H1 (cell line): Measurements from ENCODE around the gene FLNC.

Experiments
- EP300 ChIP-seq, 2 experiments: IDR thresholded peaks; 1 replicate in 1 of 2; 2 replicates in 1 of 2; pipeline ENCODE4 v1.6.1; 2011 to 2012; ENCODE audit warnings: low read depth in 2 of 2, low read length in 2 of 2, mild to moderate bottlenecking in 2 of 2, borderline replicate concordance in 1 of 2, inconsistent platforms in 1 of 2, moderate library complexity in 1 of 2
- FOSL1 ChIP-seq: IDR thresholded peaks from 2 replicates; pipeline ENCODE4 v1.6.1; 2011; ENCODE audit warnings: mild to moderate bottlenecking, low read depth, low read length, moderate library complexity; ENCODE audit not compliant: insufficient read depth
- RFX5 ChIP-seq: IDR thresholded peaks from 2 replicates; pipeline ENCODE4 v1.6.1; 2011; ENCODE audit warnings: low read depth, low read length, improper control_type of control experiment, borderline replicate concordance
- TF ChIP-seq, protein P1 (sequence below), 3 experiments: IDR thresholded peaks; 1 replicate in 2 of 3; 2 replicates in 1 of 3; pipeline versions ENCODE4 v1.5.1 to v1.6.1; 2011; ENCODE audit warnings: low read length in 3 of 3, mild to moderate bottlenecking in 3 of 3, inconsistent platforms in 2 of 3, low read depth in 1 of 3, moderate library complexity in 1 of 3; ENCODE audit not compliant: insufficient read depth in 1 of 3; ENCODE audit errors: control extremely low read depth in 1 of 3

DNA sequence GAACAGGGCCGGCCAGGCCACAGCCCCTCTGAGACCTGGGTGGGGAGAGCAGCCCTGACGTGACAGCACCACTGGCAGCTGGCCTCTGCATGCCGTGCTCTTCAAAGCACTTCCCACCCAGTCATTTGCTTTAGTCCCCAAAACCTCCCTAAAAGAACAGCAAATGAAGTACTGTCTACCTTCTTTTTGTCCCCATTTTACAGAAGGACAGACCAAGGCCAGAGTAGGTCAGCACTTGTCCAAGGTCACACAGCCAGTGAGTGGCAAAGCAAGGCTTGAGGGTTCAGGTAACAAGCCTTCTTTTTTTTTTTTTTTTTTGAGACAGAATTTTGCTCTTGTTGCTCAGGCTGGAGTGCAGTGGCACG, 47.5 kb downstream of the FLNC start:
- TF ChIP-seq, protein P1, sequence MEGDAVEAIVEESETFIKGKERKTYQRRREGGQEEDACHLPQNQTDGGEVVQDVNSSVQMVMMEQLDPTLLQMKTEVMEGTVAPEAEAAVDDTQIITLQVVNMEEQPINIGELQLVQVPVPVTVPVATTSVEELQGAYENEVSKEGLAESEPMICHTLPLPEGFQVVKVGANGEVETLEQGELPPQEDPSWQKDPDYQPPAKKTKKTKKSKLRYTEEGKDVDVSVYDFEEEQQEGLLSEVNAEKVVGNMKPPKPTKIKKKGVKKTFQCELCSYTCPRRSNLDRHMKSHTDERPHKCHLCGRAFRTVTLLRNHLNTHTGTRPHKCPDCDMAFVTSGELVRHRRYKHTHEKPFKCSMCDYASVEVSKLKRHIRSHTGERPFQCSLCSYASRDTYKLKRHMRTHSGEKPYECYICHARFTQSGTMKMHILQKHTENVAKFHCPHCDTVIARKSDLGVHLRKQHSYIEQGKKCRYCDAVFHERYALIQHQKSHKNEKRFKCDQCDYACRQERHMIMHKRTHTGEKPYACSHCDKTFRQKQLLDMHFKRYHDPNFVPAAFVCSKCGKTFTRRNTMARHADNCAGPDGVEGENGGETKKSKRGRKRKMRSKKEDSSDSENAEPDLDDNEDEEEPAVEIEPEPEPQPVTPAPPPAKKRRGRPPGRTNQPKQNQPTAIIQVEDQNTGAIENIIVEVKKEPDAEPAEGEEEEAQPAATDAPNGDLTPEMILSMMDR (IDR thresholded peaks at IDR 0.05; ENCODE audit: control extremely low read depth in 1 of 3, insufficient read depth in 1 of 3, low read depth in 1 of 3, low read length in 3 of 3), result no peak
- TF ChIP-seq FOSL1 (no peak), RFX5 (no peak), EP300 (IDR thresholded peaks at IDR 0.05; ENCODE audit: borderline replicate concordance in 1 of 2, low read depth in 2 of 2, low read length in 2 of 2) (no peak)
